ENCODE measurements around the gene B3GLCT. TPM values are rescaled to one million over a fixed set of nuclear protein-coding genes. Genes with fewer than 3 reads are reported as not detected.
"Not testable (repeated sequence)": the region's sequence is repeated elsewhere in the genome, so short reads cannot be mapped to it uniquely, and the experiment has no call there.

The B3GLCT gene
- total RNA-seq: 30.8 and 33.0 TPM in 2 replicates

- peak; percentile 37 to 77 for DNase-seq (ENCODE audit: low read depth in 2 of 2)
Observed at GRCh38 chr13:31199849-31200636, at the start of gene B3GLCT. Gene B3GLCT, plus strand, starts transcription at chr13:31199975. Its CDS starts 110 bp downstream, at chr13:31200085.

GRCh38 chr13:31150315-31150985, 49.3 kb upstream of the B3GLCT start:
- DNase-seq (ENCODE audit: low read depth in 2 of 2): no peak

- no peak for DNase-seq (ENCODE audit: low read depth in 2 of 2)
Observed at GRCh38 chr13:31151837-31152236, 47.9 kb upstream of the B3GLCT start.

GRCh38 chr13:31154939-31155338, 44.8 kb upstream of the B3GLCT start:
- DNase-seq (ENCODE audit: low read depth in 2 of 2): peak in 1 of 2 donors; percentile 58

- peak in 1 of 2 donors; percentile 20 for DNase-seq (ENCODE audit: low read depth in 2 of 2)
Observed at GRCh38 chr13:31159306-31159705, 40.5 kb upstream of the B3GLCT start.

- DNase-seq (ENCODE audit: low read depth in 2 of 2): peak; percentile 74 to 84
Observed at GRCh38 chr13:31160857-31161556, 38.8 kb upstream of the B3GLCT start.

- DNase-seq (ENCODE audit: low read depth in 2 of 2): peak; percentile 91 to 99
Observed at GRCh38 chr13:31161557-31162150, 38.1 kb upstream of the B3GLCT start, which contains the start of gene HSPH1. Gene HSPH1, minus strand, starts transcription at chr13:31161904. Its CDS starts 322 bp downstream, at chr13:31161582.

- peak; percentile 98 to 99 for DNase-seq (ENCODE audit: low read depth in 2 of 2)
Observed at GRCh38 chr13:31162151-31163008, 37.4 kb upstream of the B3GLCT start.

- DNase-seq (ENCODE audit: low read depth in 2 of 2): no peak
Observed at GRCh38 chr13:31166591-31166990, 33.2 kb upstream of the B3GLCT start.

- DNase-seq (ENCODE audit: low read depth in 2 of 2): peak in 1 of 2 donors; percentile 45
Observed at GRCh38 chr13:31167490-31167889, 32.3 kb upstream of the B3GLCT start.

- no peak for DNase-seq (ENCODE audit: low read depth in 2 of 2)
Observed at GRCh38 chr13:31168166-31168565, 31.6 kb upstream of the B3GLCT start.

GRCh38 chr13:31168736-31169135, 31.0 kb upstream of the B3GLCT start:
- no peak for DNase-seq (ENCODE audit: low read depth in 2 of 2)

GRCh38 chr13:31172001-31172400, 27.8 kb upstream of the B3GLCT start:
- peak in 1 of 2 donors; percentile 63 for DNase-seq (ENCODE audit: low read depth in 2 of 2)

- DNase-seq (ENCODE audit: low read depth in 2 of 2): peak; percentile 91 to 97
Observed at GRCh38 chr13:31172535-31172934, 27.2 kb upstream of the B3GLCT start.

- peak in 1 of 2 donors; percentile 23 for DNase-seq (ENCODE audit: low read depth in 2 of 2)
Observed at GRCh38 chr13:31174018-31174417, 25.8 kb upstream of the B3GLCT start.

GRCh38 chr13:31175847-31176532, 23.8 kb upstream of the B3GLCT start:
- DNase-seq (ENCODE audit: low read depth in 2 of 2): no peak

GRCh38 chr13:31177813-31178495, 21.8 kb upstream of the B3GLCT start:
- DNase-seq (ENCODE audit: low read depth in 2 of 2): not testable (repeated sequence)

- no peak for DNase-seq (ENCODE audit: low read depth in 2 of 2)
Observed at GRCh38 chr13:31179241-31179640, 20.5 kb upstream of the B3GLCT start.

GRCh38 chr13:31179754-31180153, 20.0 kb upstream of the B3GLCT start:
- DNase-seq (ENCODE audit: low read depth in 2 of 2): no peak
